GM19025 (cell line): Measurements from ENCODE around the gene RAP2C.

ENCODE experiments used
- ATAC-seq: cut with Tn5 transposase; IDR thresholded peaks from one replicate; pipeline ENCODE4 v1.9.1; 2021; ENCODE audit warnings: mild to moderate bottlenecking, low read depth, moderate library complexity; ENCODE audit not compliant: unreplicated experiment

RAP2C gene

DNA sequence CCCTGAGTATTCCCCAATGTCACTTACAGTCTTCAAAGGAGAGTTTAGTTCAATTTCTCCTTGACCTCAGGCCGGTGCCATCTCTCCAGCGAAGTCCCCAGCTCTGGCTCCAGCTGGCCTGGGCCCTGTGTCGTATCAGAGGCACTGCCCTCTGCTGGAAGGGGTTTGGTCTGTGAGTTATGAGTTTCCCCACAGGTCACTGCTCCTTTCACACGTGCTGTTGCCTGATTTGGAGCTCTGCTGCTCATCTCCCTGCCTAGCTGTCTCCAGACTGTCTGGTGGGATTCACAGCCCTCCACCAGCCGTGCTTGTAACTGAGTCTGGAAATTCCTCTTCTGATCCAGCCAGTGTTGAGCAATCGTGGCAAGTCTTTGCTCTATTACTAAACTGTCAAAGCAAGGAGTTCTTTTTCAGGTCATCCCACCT lies at the start of gene RAP2C:
Gene RAP2C (minus strand): TSS at position 105 of the 426 bp plus-strand sequence. CDS start 2,179 bp downstream, outside the sequence.
- ATAC-seq: peak; percentile 42

DNA sequence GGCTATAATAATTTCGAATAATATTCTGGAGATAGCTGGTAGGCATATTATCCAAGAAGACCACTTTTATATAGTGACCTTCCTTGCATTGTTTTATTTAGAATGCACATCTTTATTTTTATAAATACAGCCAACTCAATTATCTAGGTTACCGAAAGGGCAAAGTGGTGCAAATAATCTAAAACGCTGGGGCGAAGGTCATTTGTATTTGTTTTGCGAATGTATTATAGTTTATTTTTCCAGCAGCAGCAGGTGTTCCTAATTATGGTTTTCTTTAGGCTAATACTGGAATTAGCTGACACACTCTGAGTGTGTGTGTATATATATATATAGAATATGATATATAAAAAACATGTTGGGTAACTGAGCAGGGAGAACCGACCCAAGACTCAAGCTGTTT lies 48.1 kb upstream of the RAP2C start:
- no peak for ATAC-seq

DNA sequence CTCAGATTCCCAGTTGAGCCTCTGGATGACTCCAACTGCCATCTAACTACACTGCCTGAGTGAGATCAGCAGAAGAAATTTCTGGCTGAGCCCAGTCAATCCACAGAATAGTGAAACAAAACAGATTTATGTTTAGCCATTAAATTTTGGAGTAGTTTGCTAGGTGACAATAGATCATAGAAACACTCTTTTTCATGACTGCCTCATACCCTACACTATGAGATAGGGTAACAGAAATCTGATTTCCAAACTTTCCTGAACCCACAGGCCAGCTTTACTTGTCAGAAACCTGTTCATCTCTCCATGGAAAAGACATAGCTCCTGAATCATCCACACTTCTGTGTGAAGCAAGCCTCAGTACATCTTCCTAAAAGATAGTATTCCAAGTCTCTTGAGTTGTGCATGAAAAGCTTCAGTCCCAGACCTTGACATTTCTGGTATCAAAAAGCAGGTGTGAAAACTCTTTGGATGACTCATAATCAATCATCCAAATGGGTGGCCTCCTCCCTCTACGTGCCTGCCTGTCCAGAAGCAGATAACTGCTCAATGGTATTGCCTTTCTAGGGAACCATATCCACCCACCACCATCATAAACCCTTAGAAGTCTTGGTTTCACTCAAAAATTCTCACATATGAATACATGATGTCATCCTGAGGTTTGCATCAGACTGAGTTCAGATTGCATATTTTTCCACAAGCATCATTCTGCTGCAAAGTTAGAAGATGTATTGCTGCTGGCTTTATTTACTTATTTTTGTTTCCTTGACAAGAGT lies 47.5 kb upstream of the RAP2C start:
- ATAC-seq: no peak

DNA sequence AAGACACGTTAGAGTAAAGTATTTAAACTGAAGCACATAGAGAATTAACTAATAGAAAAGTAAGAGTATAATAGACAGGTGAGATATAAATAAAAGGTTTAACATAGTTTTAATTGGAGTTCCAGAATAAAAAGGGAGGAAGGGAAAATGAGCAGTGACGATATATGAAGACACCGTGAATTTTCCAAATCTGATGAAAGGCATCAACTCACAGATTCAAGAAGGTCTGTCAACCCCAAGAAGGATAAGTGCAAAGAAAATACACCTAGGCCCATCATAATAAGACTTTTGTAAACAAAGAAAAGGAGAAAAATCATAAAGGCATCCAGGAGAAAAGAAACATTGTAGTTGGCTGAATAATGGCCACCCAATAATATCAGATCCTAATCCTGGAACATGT lies 43.9 kb upstream of the RAP2C start:
- no peak for ATAC-seq

DNA sequence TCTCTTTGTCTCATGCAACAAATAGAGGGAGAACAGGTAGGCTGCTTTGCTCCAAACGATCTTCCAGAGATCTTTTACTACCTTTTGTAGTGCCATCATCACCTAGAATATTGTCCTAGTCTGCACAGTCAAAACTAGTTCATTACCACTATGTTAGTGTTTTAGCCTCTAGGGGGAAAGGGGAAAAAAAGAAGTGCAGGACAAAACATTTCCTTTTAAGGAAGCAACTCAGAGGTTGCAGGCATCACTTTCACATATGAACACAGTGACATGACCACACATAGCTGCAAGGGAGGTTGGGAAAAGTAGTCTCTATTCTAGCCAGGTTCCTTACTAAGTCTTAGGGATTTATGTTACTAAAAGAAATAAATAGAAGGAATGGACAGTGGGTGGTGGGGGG lies 39.3 kb upstream of the RAP2C start:
- no peak for ATAC-seq

DNA sequence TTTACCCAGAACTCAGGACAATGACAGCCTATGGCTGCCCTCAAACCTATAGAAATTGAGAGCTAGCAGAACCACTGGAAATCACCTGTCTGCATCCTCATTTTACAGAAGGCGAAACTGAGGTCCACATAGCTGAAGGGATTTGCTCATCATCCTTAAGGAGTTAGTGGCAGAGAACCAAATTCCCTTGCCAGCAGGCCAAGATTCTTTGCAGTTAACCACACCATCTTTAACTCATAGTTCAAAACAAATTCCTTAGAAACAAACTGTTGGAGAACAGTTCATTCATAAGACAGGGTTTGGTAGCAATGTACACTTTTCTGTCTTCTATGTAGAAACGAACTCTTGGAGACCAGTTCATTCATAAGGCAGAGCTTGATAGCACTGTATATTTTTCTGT lies 37.9 kb upstream of the RAP2C start:
- no peak for ATAC-seq

DNA sequence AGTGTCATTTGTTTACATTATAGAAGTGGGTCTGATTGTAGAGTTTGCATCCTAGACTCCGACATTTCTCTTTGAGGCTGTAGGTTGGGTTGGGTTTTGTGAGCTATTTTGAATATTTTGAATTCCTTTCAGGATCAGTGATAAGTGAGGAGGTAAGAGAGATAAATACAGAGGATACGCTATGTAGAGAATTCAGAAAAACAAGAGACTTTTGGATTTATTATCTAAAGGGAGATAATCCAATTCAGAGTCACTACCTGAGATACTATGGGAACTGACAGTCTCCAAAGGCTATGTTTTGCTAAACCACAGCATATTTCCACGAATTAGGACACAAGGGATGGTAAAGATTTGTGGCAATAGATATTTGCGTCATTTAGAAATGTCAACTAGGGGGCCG lies 16.9 kb upstream of the RAP2C start:
- no peak for ATAC-seq

DNA sequence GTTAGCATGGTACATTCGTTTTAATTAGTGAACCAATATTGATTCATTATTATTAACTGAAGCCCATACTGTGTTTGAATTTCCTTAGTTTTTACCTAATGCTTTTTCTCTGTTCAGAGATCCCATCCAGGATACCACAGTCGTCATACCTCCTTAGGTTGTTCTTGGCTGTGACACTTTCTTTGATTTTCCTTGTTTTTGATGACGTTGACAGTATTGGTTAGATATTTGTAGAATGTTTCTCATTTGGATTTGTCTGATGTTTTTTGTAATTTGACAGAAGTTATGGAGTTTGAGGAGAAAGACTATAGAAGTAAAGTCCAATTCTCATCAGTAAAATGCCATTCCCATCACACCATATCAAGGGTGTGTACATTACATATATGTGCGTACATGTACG lies 16.2 kb upstream of the RAP2C start:
- no peak for ATAC-seq

DNA sequence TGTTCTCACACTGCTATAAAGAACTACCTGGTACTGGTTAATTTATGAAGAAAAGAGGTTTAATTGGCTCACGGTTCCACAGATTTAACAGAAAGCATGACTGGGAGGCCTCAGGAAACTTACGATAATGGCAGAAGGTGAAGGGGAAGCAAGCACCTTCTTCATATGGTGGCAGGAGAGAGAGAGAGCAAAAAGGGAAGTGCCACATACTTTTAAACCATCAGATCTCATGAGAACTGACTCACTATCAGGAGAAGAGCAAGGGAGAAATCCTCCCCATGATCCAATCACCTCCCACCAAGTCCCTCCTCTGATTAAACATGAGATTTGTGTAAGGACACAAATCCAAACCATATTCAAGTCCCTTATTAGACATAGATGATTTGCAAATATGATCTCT lies 12.3 kb upstream of the RAP2C start:
- ATAC-seq: no peak

DNA sequence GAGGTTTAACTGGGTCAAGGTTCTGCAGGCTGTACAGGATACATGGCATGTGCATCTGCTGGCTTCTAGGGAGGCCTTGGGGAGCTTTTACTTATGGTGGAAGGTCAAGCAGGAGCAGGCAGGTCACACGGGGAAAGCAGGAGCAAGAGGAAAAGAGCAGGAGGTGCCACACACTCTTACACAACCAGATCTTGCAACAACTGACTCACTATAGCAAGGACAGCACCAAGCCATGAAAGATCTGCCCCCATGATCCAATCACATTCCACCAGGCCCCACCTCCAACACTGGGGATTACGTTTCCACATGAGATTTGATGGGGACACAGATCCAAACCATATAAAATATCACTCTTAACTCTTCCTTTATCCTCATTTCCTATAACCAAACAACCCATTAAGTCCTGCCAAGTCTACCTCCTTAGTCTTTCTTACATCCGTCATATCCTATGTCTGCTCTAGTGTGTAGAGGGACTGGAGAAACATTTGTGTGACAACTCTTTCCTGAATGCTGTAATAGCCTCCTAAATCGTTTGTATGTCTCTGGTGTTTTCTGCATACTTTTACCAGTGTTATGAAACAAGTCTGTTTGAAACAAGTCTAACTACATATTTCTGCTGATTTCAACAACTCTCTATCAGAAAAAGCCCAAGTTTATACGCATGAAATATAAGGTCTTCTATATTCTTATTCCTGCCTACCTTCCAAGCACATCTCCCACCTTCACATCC lies 8.3 kb upstream of the RAP2C start:
- no peak for ATAC-seq

DNA sequence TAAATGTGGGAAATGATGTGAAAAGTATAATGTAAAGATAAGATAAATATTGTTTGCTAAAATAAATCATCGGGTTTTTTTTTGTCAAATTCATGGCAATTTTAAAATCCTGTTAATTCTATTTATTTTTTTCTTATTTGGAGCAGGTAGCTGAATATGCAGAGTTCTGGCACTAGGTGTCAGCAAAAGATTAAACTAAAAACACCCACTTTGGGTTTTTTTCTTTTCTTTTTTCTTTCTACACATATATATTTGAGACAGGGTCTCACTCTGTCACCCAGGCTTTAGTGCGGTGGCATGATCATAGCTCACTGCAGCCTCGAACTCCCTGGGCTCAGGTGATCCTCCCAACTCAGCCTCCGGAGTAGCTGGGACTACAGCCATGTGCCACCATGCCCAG lies 6.9 kb upstream of the RAP2C start:
- no peak for ATAC-seq

DNA sequence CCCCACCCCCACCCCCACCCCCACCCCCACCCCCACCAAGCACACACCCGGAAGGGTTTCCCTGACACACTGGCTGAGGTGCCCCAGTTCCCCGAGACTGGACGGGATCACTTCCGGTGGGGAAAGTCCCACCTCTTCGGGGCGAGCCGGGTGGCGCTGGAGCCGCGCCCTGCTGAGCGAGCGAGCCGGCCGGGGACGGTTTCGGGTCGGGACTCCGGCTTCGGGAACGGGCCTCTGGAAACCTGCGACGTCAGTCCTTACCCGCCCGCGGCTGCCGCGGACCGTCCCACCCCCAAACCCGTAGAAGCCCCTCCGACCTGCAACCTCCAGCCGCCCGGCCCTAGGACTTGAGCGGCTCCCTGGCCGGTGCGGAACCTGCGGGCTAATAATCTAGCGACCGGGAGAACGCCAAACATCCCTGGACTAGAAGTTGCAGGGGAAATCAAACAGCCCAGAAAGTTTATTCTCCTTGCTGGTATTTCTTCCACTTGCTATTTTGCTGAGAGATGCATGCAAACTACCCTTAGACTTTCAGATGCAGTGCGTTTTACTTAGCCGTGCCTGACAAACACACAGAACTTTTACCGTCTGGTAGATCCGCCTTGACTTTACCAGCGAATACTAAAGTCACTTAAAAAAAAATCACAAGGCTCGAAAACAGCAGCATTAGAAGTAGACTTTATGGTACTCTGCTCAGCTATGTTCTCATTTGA lies 991 bp downstream of the RAP2C start:
- ATAC-seq: peak; percentile 51

DNA sequence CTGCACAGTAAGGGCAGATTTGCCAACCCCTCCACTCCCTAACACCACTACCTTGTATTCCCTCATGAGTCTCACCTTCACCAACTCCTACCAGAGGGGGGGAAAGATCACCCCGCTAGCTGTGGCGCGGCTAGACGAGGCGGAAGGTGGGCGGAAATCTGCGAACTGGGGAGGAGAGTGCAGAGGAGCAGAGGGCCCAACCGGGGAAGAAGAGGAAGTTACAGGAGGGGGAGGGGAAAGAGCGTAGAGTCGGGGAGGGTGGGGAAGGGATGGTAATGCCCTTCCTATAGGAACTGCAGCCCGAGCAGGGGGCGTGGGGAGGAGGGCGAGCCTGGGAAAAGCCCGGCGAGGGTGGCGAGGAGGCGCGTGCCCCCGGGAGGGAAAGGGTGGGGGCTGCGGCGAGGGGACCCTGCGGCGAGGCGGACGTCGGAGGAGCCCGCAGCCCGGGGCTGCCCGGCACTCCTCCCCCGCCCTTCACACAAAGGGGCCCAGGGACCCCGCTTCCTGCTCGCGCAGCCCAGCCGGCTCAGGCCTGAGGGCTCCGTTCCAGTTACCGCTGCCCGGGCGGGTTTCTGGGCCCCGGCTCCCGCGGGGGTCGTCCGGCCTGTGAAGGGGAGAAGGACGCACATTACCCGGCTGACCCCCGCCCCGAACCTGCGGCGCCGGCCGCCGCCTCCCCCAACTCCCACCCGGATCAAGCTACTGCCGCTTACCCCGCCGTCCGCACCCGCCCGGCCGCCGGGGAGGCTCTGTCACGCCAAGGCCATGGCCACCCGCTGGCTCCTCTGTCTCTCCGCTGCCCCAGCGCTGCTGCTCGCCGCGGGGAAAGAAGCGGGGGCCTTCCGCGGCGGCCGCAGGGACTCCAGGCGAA lies 1.8 kb downstream of the RAP2C start:
- peak; percentile 60 for ATAC-seq

DNA sequence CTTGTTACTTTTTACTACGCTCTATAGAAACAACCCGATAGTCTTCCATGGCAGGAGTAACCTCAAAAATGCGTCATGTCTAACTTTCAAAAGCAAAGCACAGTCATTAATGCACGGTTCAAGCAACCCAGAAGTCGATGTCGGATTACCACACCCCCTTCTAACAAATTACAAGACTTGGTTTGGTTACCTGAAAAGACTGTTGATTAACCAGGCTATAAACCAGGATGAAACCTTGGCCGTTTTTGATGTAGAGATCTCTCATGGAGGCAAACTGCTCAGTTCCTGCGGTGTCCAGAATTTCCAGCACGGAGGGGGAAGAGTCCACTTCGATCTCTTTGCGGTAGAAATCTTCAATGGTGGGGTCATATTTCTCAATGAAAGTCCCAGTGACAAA lies 2.4 kb downstream of the RAP2C start:
- peak; percentile 1 for ATAC-seq

DNA sequence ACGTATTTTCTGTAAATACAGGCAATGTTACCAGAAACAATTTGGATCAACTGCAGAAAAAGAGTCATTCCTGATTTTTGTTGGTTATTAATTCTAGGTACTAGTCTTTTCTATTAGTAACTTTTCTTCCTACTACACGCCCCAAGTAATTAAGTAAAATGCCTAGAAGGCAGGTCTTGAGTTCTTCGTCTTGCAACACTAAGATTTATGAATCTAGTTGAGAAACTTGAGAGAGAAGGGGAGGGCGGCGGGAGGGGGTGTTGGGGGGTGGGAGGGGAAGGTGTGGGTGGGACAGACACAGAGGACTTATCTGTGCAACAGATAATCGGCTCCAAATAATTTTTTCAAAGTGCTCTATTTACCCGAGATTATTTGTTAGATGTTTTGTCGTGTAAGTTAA lies 3.0 kb downstream of the RAP2C start:
- ATAC-seq: no peak

DNA sequence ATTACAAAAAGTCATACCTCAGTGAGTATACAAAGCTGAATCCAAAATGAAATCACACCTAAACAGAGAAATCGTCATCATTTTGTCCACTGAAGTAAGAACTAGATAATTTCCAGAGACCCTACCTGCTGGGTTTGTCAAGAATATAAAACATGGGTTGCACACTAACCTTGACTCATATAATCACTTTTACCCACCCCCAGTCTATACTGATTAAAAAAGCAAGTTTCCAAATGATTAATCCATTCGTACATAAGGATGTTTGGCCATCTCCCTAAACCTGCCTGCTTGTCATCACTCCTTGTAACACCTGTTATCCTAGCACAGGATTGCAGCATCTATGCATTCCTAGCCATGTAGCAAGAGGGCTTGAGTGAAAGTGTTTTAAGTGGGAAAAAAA lies 4.7 kb downstream of the RAP2C start:
- no peak for ATAC-seq

DNA sequence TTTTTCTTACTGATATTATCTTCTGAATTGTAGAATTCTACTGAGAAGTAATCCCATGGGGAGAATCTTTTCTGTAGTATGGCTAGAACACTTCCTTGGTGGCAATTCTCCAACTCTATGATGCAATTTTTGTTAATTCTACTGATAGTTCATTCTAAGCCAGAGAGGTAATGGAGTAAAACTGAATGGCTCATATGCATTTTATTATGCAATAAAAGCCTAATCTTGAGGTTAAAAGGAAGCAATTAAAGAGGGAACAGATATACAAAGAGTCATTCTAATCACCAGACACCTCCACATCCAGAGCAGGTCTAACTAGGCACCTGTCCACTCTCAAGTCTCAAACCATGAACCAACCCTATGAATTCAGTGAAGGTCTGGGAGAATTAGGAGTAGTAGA lies 9.7 kb downstream of the RAP2C start:
- ATAC-seq: no peak

DNA sequence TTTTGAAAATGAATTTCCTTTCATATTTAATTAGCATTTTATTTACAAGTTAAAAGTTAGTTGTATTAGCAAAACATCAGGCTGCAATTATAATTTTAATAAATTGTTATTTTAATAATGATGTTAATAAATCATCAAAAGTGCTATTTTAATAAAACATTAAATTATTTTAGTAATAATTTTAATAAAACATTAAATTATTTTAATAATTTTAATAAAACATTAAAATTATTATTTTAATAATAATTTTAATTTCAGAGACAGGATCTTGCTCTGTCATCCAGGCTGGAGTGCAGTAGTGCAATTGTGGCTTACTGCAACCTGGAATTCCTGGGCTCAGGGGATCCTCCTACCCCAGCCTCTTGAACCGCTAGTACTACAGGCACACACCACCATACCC lies 10.8 kb downstream of the RAP2C start:
- no peak for ATAC-seq

DNA sequence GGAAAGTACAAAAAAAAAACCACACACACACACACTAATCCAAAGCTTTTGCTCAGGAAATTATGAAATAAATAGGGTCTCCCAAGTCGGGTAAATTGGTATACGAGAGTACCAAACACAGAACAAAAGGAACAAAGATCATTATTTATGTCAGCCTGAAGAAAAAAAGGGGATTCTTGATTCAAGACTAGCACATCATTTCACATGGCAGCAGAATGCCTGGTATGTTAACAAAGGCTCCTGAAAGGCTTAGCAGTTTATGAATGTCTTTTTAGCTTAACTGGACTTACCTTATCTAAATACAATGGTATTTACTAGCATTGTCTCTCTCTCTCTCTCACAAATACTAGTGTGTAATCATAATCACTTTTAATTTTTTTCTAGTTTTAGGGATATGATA lies 11.3 kb downstream of the RAP2C start:
- no peak for ATAC-seq

DNA sequence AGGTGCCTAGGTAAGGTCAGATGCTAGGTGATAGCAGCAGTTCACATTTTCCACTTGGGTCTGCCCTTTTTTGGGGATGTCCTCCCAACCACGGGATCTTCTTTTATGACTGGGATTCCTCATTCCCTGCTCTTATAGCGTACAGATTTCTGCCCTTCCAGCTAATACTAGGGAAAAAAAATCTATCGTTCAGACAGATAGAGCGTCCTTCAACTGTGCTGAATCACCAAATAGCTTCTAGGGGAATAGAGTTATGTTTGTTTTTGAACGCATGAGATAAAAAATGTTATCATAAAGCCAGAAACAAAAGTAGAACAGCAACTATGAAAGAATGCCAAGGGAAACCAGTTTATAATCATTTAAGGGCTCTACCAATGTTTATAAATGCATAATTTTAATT lies 13.0 kb downstream of the RAP2C start:
- no peak for ATAC-seq

DNA sequence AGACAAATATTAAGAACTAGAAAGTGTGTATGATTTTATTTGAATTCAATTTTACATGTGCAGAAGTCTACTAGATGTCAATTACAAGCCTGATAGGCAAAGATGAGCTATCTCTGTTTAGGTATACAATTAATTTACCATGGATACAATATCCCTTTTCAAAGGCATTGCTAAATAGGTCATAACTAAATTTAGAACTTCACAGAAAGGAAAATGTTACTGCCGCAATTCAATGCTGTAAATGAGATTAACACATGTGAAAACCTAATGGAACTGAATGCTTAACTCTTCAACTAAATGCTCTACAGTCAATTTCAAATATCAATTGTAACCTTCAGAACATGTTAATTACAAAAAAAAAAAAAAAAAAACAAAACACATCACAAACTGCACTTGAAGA lies 14.6 kb downstream of the RAP2C start:
- no peak for ATAC-seq
